Osteocyte (in vitro differentiated cells): ENCODE measurements around the gene PDE4D. TPM values are rescaled to one million over a fixed set of nuclear protein-coding genes. Genes with fewer than 3 reads are reported as not detected.

Experiments used
- DNase-seq: peaks from one replicate; pipeline ENCODE4 v3.0.0; 2021; ENCODE audit warnings: mixed read lengths; ENCODE audit not compliant: unreplicated experiment; ENCODE audit errors: extremely low spot score
- H3K27ac Mint-ChIP-seq: one replicate; pipeline ENCODE4 v1.8.0; 2021; ENCODE audit warnings: mild to moderate bottlenecking, mixed read lengths; ENCODE audit not compliant: unreplicated experiment
- H3K27me3 Mint-ChIP-seq: one replicate; pipeline ENCODE4 v1.8.0; 2021; ENCODE audit warnings: mixed read lengths; ENCODE audit not compliant: unreplicated experiment
- H3K36me3 Mint-ChIP-seq: one replicate; pipeline ENCODE4 v1.8.0; 2021; ENCODE audit warnings: mixed read lengths; ENCODE audit not compliant: unreplicated experiment
- H3K4me1 Mint-ChIP-seq: one replicate; pipeline ENCODE4 v1.8.0; 2021; ENCODE audit warnings: mixed read lengths; ENCODE audit not compliant: unreplicated experiment
- H3K4me3 Mint-ChIP-seq: one replicate; pipeline ENCODE4 v1.8.0; 2021; ENCODE audit warnings: mild to moderate bottlenecking, moderate library complexity, mixed read lengths; ENCODE audit not compliant: unreplicated experiment
- H3K9me3 Mint-ChIP-seq: one replicate; pipeline ENCODE4 v1.8.0; 2021; ENCODE audit warnings: mixed read lengths; ENCODE audit not compliant: unreplicated experiment
- total RNA-seq: library from RNA; stranded (reverse); gene quantifications from 2 replicates; pipeline ENCODE4 v1.2.1, GENCODE V29; 2021
- TF ChIP-seq, protein P1 (sequence below): fragments of 200-600 bp; sonication (generic); IDR thresholded peaks from 2 replicates; pipeline ENCODE4 v1.5.0; 2021; ENCODE audit warnings: antibody characterized with exemption, mild to moderate bottlenecking, moderate library complexity

The PDE4D gene
- total RNA-seq, 1 donor from 2014 or later: 24.2 TPM

- Mint-ChIP-seq H3K9me3 (peaks cover 29% of the 10 kb centered on the region), H3K4me1 (peaks cover 2% of the 10 kb centered on the region), H3K4me3 (no peak overlapping the region), H3K36me3 (peaks cover 19% of the 10 kb centered on the region), H3K27me3 (no peaks in the 10 kb centered on the region), H3K27ac (no peak overlapping the region)
- DNase-seq: no peak
- TF ChIP-seq, protein P1, sequence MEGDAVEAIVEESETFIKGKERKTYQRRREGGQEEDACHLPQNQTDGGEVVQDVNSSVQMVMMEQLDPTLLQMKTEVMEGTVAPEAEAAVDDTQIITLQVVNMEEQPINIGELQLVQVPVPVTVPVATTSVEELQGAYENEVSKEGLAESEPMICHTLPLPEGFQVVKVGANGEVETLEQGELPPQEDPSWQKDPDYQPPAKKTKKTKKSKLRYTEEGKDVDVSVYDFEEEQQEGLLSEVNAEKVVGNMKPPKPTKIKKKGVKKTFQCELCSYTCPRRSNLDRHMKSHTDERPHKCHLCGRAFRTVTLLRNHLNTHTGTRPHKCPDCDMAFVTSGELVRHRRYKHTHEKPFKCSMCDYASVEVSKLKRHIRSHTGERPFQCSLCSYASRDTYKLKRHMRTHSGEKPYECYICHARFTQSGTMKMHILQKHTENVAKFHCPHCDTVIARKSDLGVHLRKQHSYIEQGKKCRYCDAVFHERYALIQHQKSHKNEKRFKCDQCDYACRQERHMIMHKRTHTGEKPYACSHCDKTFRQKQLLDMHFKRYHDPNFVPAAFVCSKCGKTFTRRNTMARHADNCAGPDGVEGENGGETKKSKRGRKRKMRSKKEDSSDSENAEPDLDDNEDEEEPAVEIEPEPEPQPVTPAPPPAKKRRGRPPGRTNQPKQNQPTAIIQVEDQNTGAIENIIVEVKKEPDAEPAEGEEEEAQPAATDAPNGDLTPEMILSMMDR: no peak
Observed at GRCh38 chr5:59371525-59372127, 521.9 kb downstream of the PDE4D start.

DNA sequence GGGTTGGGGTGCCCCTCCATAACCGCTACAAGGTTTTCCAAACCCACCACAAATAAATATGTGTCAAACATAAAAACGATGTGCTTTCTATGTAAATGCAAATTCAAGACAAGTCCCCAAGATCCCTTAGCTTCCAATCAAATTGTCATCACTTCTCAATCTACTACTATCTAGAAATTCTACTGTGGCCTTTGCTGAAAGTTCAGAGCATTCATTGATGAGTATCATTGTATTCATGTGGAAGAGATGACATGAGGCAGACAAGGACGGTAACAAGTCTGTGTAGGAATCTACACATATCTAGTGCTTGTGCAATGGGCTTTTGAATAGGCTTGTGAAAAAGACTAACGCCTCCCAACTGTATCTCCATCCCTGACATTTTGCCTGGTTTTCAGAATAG is 524.6 kb downstream of the PDE4D start:
- TF ChIP-seq, protein P1: no peak
- no peak overlapping the region for H3K27ac Mint-ChIP-seq

GRCh38 chr5:59367791-59368394 is 525.6 kb downstream of the PDE4D start:
- no peak overlapping the region for H3K4me3 Mint-ChIP-seq
- peaks cover 2% of the 10 kb centered on the region for H3K36me3 Mint-ChIP-seq
- H3K27ac Mint-ChIP-seq: no peak overlapping the region
- no peak for DNase-seq
- H3K9me3 Mint-ChIP-seq: no peaks in the 10 kb centered on the region
- no peaks in the 10 kb centered on the region for H3K27me3 Mint-ChIP-seq
- peaks cover 2% of the 10 kb centered on the region for H3K4me1 Mint-ChIP-seq
- TF ChIP-seq, protein P1: peak; percentile 94

More for the DNA sequence above, 524.6 kb downstream of the PDE4D start:
- Mint-ChIP-seq H3K9me3 (peaks cover 4% of the 10 kb centered on the region), H3K4me3 (no peak overlapping the region), H3K36me3 (peaks cover 7% of the 10 kb centered on the region), H3K4me1 (peaks cover 2% of the 10 kb centered on the region), H3K27me3 (no peaks in the 10 kb centered on the region)
- DNase-seq: no peak

GRCh38 chr5:59366784-59367183 is 526.7 kb downstream of the PDE4D start:
- H3K36me3 Mint-ChIP-seq: no peaks in the 10 kb centered on the region
- H3K27me3 Mint-ChIP-seq: no peaks in the 10 kb centered on the region
- no peak for DNase-seq
- no peaks in the 10 kb centered on the region for H3K9me3 Mint-ChIP-seq
- TF ChIP-seq, protein P1: no peak
- peaks cover 2% of the 10 kb centered on the region for H3K4me1 Mint-ChIP-seq
- no peak overlapping the region for H3K4me3 Mint-ChIP-seq
- no peak overlapping the region for H3K27ac Mint-ChIP-seq

DNA sequence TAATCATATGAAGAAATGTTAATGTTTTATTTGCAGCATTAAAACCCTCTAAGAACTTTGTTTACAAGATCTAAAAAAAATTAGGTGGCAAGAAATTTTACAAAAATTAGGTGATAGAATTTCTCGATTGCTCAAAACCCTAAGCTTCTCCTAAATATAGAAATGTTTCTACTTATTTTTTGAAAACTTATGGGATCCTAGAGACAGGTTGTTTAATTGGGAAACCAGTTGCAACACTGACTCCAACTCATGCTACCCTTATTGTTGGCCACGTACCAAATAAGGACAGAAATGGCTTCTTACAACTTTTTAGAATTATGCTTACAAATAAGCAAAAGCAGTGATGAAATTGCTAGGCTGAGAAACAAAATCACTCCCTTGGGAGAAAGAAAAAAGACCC is 531.1 kb downstream of the PDE4D start:
- DNase-seq: no peak
- Mint-ChIP-seq H3K4me3 (no peak overlapping the region), H3K27ac (no peak overlapping the region), H3K36me3 (no peaks in the 10 kb centered on the region), H3K27me3 (no peaks in the 10 kb centered on the region), H3K9me3 (no peaks in the 10 kb centered on the region), H3K4me1 (peaks cover 13% of the 10 kb centered on the region)
- TF ChIP-seq, protein P1: no peak
